GM06990 (cell line): Measurements from ENCODE around the gene IFT172.

Experiments
- DNase-seq: peaks from one replicate; pipeline ENCODE4 v3.0.0-alpha.2; 2011; ENCODE audit not compliant: insufficient read length; ENCODE audit errors: extremely low read depth
- H3K27me3 ChIP-seq: replicated peaks from 2 replicates; pipeline ENCODE4 v1.6.0; 2011; ENCODE audit warnings: low read length; ENCODE audit not compliant: control insufficient read depth, insufficient read depth
- H3K36me3 ChIP-seq: 2 replicates; pipeline ENCODE4 v1.5.1; 2011; ENCODE audit warnings: low read length; ENCODE audit not compliant: control insufficient read depth, insufficient read depth
- H3K4me3 ChIP-seq: replicated peaks from 2 replicates; pipeline ENCODE4 v1.5.1; 2011; ENCODE audit warnings: low read depth, mild to moderate bottlenecking, control low read depth, low read length
- TF ChIP-seq, protein P1 (sequence below): IDR thresholded peaks from 2 replicates; pipeline ENCODE4 v1.5.1; 2011; ENCODE audit warnings: low read length, control low read depth, mild to moderate bottlenecking, inconsistent platforms; ENCODE audit not compliant: insufficient read depth, poor library complexity, severe bottlenecking

The IFT172 gene

GRCh38 chr2:27441958-27442919 lies 47.3 kb downstream of the IFT172 start, which contains the start of gene KRTCAP3:
Gene KRTCAP3 (plus strand): TSS chr2:27442381. CDS start chr2:27442413, 32 bp downstream.
- peak; percentile 41 for DNase-seq
- no peaks in the 10 kb centered on the region for H3K27me3 ChIP-seq
- TF ChIP-seq, protein P1, sequence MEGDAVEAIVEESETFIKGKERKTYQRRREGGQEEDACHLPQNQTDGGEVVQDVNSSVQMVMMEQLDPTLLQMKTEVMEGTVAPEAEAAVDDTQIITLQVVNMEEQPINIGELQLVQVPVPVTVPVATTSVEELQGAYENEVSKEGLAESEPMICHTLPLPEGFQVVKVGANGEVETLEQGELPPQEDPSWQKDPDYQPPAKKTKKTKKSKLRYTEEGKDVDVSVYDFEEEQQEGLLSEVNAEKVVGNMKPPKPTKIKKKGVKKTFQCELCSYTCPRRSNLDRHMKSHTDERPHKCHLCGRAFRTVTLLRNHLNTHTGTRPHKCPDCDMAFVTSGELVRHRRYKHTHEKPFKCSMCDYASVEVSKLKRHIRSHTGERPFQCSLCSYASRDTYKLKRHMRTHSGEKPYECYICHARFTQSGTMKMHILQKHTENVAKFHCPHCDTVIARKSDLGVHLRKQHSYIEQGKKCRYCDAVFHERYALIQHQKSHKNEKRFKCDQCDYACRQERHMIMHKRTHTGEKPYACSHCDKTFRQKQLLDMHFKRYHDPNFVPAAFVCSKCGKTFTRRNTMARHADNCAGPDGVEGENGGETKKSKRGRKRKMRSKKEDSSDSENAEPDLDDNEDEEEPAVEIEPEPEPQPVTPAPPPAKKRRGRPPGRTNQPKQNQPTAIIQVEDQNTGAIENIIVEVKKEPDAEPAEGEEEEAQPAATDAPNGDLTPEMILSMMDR: no peak
- peaks cover 35% of the 10 kb centered on the region for H3K36me3 ChIP-seq
- no peak within 1 kb of the TSS for H3K4me3 ChIP-seq

DNA sequence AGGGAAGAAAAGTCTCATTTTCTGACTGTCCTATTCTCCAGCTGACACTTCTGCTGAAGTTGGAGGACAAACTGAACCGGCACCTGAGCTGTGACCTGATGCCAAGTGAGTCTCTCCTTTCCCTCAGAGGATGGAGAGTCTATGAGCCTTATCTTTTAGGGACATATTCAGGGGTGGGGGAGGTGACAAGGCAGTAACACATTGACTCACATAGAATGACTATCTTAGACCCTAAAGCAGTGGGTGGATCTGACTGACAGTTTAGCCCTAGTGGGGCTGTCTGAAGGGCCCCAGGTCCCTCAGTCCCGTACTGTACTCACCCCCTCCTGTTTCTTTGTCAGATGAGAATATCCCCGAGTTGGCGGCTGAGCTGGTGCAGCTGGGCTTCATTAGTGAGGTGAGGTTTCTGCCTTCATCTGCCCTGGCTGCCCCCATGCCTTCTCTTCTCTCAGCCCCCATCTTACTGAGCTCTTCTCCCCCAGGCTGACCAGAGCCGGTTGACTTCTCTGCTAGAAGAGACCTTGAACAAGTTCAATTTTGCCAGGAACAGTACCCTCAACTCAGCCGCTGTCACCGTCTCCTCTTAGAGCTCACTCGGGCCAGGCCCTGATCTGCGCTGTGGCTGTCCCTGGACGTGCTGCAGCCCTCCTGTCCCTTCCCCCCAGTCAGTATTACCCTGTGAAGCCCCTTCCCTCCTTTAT lies 48.2 kb downstream of the IFT172 start:
- no peak for DNase-seq
- Histone ChIP-seq H3K27me3 (no peaks in the 10 kb centered on the region), H3K36me3 (peaks cover 40% of the 10 kb centered on the region), H3K4me3 (no peak overlapping the region)
- TF ChIP-seq, protein P1: no peak

DNA sequence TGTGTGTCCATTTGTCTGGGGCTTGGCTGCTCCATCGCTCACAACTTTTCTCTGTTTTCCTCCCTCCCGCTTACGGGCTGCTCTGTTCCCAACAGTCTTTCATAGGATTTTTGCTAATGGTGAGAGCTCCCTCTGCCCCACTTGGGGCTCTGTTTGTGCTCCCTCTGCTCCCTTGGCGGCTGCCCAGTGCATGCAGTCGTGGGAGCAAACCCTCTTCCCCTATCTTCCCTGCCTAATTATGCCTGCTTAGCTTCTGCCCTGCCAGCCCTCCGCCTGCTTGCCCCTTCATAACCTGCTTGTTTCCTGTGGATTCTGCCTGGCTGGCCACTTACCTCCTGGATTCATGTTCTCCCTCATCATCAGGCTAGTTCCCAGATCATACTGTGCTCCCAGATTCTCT lies 53.9 kb downstream of the IFT172 start:
- TF ChIP-seq, protein P1: no peak
- H3K4me3 ChIP-seq: no peak overlapping the region
- H3K27me3 ChIP-seq: no peaks in the 10 kb centered on the region
- H3K36me3 ChIP-seq: peaks cover 31% of the 10 kb centered on the region
- DNase-seq: no peak

GRCh38 chr2:27431395-27431794 lies 58.1 kb downstream of the IFT172 start:
- H3K27me3 ChIP-seq: no peaks in the 10 kb centered on the region
- peaks cover 18% of the 10 kb centered on the region for H3K36me3 ChIP-seq
- TF ChIP-seq, protein P1: no peak
- H3K4me3 ChIP-seq: no peak overlapping the region
- no peak for DNase-seq

DNA sequence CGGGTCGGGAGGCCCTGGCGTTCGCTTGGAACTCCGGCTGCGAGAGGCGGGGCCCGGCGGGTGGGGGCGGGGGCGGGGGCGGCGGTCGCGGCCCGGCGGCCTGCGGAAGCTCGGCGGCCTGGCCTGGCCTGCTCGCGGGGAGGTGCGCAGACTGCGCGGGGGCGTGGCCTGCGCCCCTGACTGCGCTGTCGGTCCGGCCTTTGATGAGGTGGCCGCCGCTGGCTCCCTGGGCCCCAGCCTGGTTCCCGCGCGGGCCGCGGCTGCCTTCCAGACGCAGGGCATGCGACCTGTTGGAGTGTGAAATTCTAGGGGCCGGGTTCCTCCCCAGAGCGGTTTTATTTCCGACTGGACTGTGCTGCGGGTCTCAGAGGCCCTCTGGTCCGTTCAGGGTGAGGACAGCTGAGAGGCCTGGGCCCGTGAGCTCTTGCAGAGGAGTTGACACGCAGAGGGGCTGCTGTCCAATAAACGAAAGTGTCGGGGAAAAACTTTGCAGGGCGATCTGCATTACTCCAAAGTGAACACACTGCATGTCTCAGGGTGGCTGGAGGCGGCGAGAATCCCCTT lies 60.5 kb downstream of the IFT172 start:
- TF ChIP-seq, protein P1: no peak
- Histone ChIP-seq H3K36me3 (peaks cover 6% of the 10 kb centered on the region), H3K27me3 (no peaks in the 10 kb centered on the region), H3K4me3 (peak overlapping the region; percentile 92)
- peak; percentile 92 for DNase-seq
